ENCODE results near the gene PREPL. TPM values are rescaled to one million over a fixed set of nuclear protein-coding genes. Genes with fewer than 3 reads are reported as not detected.

Gene PREPL
- total and polyA plus RNA-seq, 10 of the 15 experiments (the other 5 are each of a cell fraction or from before 2014, with no cell fraction given): 9.2 to 43.0 (median 20.4) TPM

GRCh38 chr2:44305882-44306281 is 55.4 kb downstream of the PREPL start:
- H3K79me2 ChIP-seq (ENCODE audit: control insufficient read depth, insufficient read depth, low read length): no peaks in the 10 kb centered on the region
- H3K36me3 ChIP-seq (ENCODE audit: control insufficient read depth in 2 of 2, insufficient read depth in 2 of 2, low read length in 1 of 2): no peaks in the 10 kb centered on the region
- in situ Hi-C loops (cut with MboI): no loop called here
- DNase-seq (ENCODE audit: low read depth, low spot score) (no peak), ATAC-seq (no peak), FAIRE-seq (no peak)
- H4K20me1 ChIP-seq (ENCODE audit: control insufficient read depth, insufficient read depth): no peaks in the 10 kb centered on the region
- SMC1A ChIA-PET (ENCODE audit: uncharacterized antibody, unreplicated experiment): interaction anchor here (0.6 to 0.8 kb wide), 2 partner anchors 10 to 484 kb away, joined by 3 read pairs; no protein-coding TSS in a partner anchor
- H3K9me3 ChIP-seq (replicated peaks; ENCODE audit: control insufficient read depth, insufficient read depth, low read length): peaks cover 8% of the 10 kb centered on the region; the same call in 2 of the 3 replicates
- no peaks in the 10 kb centered on the region for H3K27me3 ChIP-seq (replicated peaks in 1 of 2; ENCODE audit: control insufficient read depth in 2 of 2, insufficient read depth in 2 of 2, low read length in 1 of 2)
- 71% methylated on average over 7 of the region's 7 CpGs for WGBS (ENCODE audit: insufficient coverage, insufficient replicate concordance, low lambda C conversion rate, missing lambda C conversion rate)
- no peak for TF ChIP-seq SIN3A (IDR thresholded peaks at IDR 0.05; ENCODE audit: low read depth, low read length)
- no peak for TF ChIP-seq CHD2 (IDR thresholded peaks at IDR 0.05; ENCODE audit: borderline replicate concordance, low read depth, low read length)
- TF ChIP-seq ZZZ3 (IDR thresholded peaks at IDR 0.05; ENCODE audit: control insufficient read depth, insufficient read length, low read depth): no peak
- TF ChIP-seq TCF12 (IDR thresholded peaks at IDR 0.05; ENCODE audit: low read depth, low read length): no peak
- TF ChIP-seq NBN (IDR thresholded peaks at IDR 0.05): no peak
- TF ChIP-seq CBX3 (IDR thresholded peaks at IDR 0.05; ENCODE audit: borderline replicate concordance, low read depth): no peak
- no peak for TF ChIP-seq ZBED1 (IDR thresholded peaks at IDR 0.05; ENCODE audit: borderline replicate concordance)
- TF ChIP-seq BRCA1 (IDR thresholded peaks at IDR 0.05; ENCODE audit: low read depth, low read length): no peak
- no peak for TF ChIP-seq ZNF207 (IDR thresholded peaks at IDR 0.05; ENCODE audit: borderline replicate concordance)
- no peak for TF ChIP-seq HCFC1 (IDR thresholded peaks at IDR 0.05; ENCODE audit: low read length)
- CTCF ChIA-PET: no interaction called here
- H3K9ac ChIP-seq (ENCODE audit: control insufficient read depth, insufficient read depth, low read length): no peak overlapping the region
- RAD21 ChIA-PET (ENCODE audit: unreplicated experiment): no interaction called here
- BruUV-seq (replicated peaks): no TSS peak
- POLR2A ChIA-PET: interaction anchor here (0.6 to 0.7 kb wide), 2 partner anchors 322 to 889 kb away, joined by 4 to 9 read pairs; no protein-coding TSS in a partner anchor
- no peak overlapping the region for H3K27ac ChIP-seq (ENCODE audit: control insufficient read depth, insufficient read depth)
- intact Hi-C loops (cut with micrococcal nuclease; ENCODE audit: unreplicated experiment): no loop called here
- no peak overlapping the region for H3K4me3 ChIP-seq
- H3K4me1 ChIP-seq (ENCODE audit: control insufficient read depth, insufficient read depth, low read length): no peaks in the 10 kb centered on the region
- H3K4me2 ChIP-seq (ENCODE audit: control insufficient read depth, insufficient read depth): no peak overlapping the region
- no peak overlapping the region for H2AFZ ChIP-seq (ENCODE audit: control insufficient read depth, low read depth, low read length)

- ChIA-PET RAD21 (ENCODE audit: unreplicated experiment) (no interaction called here), POLR2A (no interaction called here), SMC1A (ENCODE audit: uncharacterized antibody, unreplicated experiment) (interaction anchor here (0.6 kb wide), 1 partner anchor 9 kb away, joined by 3 read pairs; no protein-coding TSS in a partner anchor), CTCF (no interaction called here)
- H3K4me2 ChIP-seq (ENCODE audit: control insufficient read depth, insufficient read depth): no peak overlapping the region
- intact Hi-C loops (cut with micrococcal nuclease; ENCODE audit: unreplicated experiment) (no loop called here), in situ Hi-C loops (cut with MboI) (no loop called here)
- BruUV-seq (replicated peaks): no TSS peak
- no peak for DNase-seq (ENCODE audit: low read depth, low spot score)
- WGBS (ENCODE audit: insufficient coverage, insufficient replicate concordance, low lambda C conversion rate, missing lambda C conversion rate): 100% methylated on average over 1 of the region's 1 CpG
- H3K27me3 ChIP-seq (replicated peaks in 1 of 2; ENCODE audit: control insufficient read depth in 2 of 2, insufficient read depth in 2 of 2, low read length in 1 of 2): no peaks in the 10 kb centered on the region
- no peak overlapping the region for H3K27ac ChIP-seq (ENCODE audit: control insufficient read depth, insufficient read depth)
- no peak for ATAC-seq
- H3K9me3 ChIP-seq (replicated peaks; ENCODE audit: control insufficient read depth, insufficient read depth, low read length): no peaks in the 10 kb centered on the region; the same call in 1 of the 3 replicates
- no peaks in the 10 kb centered on the region for H3K36me3 ChIP-seq (ENCODE audit: control insufficient read depth in 2 of 2, insufficient read depth in 2 of 2, low read length in 1 of 2)
- FAIRE-seq: no peak
- H4K20me1 ChIP-seq (ENCODE audit: control insufficient read depth, insufficient read depth): no peaks in the 10 kb centered on the region
- H3K79me2 ChIP-seq (ENCODE audit: control insufficient read depth, insufficient read depth, low read length): no peaks in the 10 kb centered on the region
- H2AFZ ChIP-seq (ENCODE audit: control insufficient read depth, low read depth, low read length): no peak overlapping the region
- H3K9ac ChIP-seq (ENCODE audit: control insufficient read depth, insufficient read depth, low read length): no peak overlapping the region
- H3K4me1 ChIP-seq (ENCODE audit: control insufficient read depth, insufficient read depth, low read length): no peaks in the 10 kb centered on the region
- H3K4me3 ChIP-seq: no peak overlapping the region
- no peak for TF ChIP-seq PAX8 (IDR thresholded peaks at IDR 0.05)
- TF ChIP-seq NBN (IDR thresholded peaks at IDR 0.05): no peak
- TF ChIP-seq ZBTB33 (IDR thresholded peaks at IDR 0.05): no peak
- no peak for TF ChIP-seq NFIC (IDR thresholded peaks at IDR 0.05; ENCODE audit: low read depth, low read length)
- no peak for TF ChIP-seq ATF7 (IDR thresholded peaks at IDR 0.05; ENCODE audit: low read depth)
- TF ChIP-seq ELK1 (IDR thresholded peaks at IDR 0.05; ENCODE audit: low read depth, low read length): no peak
- TF ChIP-seq RB1 (IDR thresholded peaks at IDR 0.05; ENCODE audit: borderline replicate concordance): no peak
- no peak for TF ChIP-seq BCL11A (IDR thresholded peaks at IDR 0.05; ENCODE audit: low read depth, low read length)
Observed at GRCh38 chr2:44304258-44304657, 57.0 kb downstream of the PREPL start.
